NCI-H2107 (cell line): ENCODE measurements around the gene MADCAM1.
"Not testable (repeated sequence)": the region's sequence is repeated elsewhere in the genome, so short reads cannot be mapped to it uniquely, and the experiment has no call there.

Experiments used
- DNase-seq: peaks from one replicate; lab custom pipeline; 2025; lab: John Stamatoyannopoulos, UW

MADCAM1 gene

DNA sequence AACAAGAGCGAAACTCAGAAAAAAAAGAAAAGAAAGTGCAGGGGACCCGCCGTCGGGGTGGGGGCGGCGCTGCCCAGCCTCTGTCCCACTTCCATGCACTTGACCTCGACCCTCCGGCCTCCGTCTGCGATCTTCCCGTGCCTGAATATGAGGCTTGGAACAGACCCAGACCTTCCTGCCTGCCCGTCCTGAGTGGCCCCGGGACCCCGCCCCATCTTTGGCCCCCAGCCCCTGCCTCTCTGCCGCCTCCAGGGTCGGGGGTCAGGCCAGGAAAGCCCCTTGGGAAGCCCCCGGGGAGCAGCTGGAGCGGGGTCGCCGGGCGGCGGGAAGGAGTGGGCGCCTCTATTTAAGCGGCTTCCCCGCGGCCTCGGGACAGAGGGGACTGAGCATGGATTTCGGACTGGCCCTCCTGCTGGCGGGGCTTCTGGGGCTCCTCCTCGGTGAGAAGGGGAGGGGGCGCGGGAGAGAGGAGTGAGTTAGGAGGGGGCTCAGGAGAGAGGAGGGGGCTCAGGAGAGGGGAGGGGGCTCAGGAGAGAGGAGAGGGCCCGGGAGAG, at the start of gene MADCAM1:
Gene MADCAM1 (plus strand): TSS at position 375 of the 554 bp plus-strand sequence. CDS start 14 bp downstream, at position 389.
- no peak for DNase-seq

DNA sequence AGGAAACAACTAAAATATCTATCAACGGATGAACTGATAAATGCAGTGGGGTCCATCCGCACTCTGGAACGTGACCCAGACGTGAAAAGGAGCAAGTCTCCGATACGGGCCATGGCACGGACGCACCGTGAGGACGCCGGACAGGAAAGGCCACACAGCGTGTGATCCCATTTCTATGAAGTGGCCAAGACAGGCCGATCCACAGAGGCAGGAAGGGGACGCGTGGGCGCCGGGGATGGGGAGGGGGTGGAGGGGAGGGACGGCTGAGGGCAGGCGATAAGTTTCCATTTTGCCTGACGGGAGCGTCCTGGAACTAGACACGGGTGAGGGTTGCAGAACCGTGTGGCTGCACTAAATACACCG, 49.2 kb upstream of the MADCAM1 start:
- DNase-seq: no peak

DNA sequence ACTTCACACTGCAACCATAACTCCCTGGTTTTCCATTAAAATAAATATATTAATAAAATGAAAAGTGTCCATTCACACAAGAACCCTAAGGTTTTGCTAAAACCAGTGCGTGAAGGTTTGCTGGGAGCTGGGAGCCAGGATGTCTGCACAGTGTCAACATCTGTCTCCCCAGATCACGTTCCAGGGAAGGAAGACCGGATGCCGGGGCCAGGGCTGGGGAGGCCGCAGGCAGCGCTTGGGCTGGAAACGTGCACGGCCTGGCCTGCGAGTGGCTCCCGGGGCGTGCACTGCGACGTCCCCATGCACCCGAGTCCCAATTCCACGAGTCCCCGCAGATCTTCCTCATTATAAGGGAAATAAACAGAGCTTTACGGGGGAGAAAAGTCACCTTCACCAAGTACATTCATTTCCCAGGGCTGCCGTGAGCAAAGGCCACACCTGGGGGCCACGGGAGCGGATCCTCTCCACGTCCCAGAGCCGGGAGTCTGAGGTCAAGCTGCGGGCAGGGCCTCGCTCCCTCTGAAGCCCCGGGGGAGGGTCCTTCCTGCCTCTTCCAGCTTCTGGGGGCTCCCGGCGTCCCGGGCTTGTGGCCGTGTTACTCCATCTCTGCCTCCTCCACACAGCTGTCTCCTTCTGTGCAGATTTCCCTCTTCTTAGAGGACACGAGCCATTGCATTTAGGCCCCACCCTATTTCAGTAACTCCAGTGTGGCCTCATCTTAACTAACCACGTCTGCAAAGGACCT, 48.3 kb upstream of the MADCAM1 start:
- no peak for DNase-seq

DNA sequence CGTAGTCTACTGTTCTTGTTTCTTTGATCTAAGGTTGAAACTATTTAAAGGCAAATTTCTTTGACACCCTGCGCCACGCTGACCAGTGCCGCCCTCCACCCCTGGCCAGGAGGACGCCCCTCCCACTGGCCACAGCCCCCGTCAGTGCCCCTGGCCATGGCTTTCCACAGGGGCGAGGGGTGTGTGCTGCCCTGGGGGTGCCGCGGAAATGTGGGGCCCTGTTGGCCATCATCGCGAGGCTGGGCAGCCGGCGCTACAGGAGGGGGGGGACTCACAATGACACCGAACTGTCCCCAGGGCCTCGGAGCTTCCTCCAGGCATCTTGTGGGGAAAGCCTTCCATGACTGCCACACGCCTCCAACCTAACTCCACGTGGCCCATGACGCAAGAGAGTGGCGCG, 46.4 kb upstream of the MADCAM1 start:
- no peak for DNase-seq

DNA sequence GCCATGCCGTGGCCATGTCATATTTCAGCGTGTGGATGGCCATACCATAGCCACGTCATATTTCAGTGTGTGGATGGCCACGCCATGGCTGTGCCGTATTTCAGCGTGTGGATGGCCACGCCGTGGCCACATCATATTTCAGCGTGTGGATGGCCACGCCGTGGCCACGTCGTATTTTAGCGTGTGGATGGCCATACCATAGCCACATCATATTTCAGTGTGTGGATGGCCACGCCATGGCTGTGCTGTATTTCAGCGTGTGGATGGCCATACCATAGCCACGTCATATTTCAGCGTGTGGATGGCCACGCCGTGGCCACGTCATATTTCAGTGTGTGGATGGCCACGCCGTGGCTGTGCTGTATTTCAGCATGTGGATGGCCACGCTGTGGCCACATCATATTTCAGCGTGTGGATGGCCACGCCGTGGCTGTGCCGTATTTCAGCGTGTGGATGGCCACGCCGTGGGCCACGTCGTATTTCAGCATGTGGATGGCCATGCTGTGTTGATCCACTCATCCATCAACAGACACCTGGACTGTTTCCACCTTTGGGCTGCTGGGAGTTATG, 45.3 kb upstream of the MADCAM1 start:
- not testable (repeated sequence) for DNase-seq

DNA sequence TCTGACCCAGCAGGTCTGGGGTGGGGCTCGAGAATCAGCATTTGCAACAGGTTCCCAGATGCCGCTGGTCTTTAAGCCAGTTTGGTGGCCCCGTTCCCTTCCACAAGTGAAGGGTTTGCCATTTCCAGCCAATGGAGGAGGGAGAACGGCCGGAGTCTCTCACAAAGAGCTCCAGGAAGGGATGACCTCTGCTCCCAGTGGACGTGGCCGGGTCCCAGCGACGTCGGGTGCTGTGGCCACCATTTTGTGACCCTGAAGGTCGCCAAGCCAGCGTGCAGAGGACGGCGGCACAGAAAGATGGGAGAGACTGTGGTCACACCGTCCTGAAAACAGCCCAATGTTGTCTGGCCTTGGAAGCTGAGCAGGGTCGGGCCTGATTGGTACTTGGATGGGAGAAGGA, 43.5 kb upstream of the MADCAM1 start:
- no peak for DNase-seq

DNA sequence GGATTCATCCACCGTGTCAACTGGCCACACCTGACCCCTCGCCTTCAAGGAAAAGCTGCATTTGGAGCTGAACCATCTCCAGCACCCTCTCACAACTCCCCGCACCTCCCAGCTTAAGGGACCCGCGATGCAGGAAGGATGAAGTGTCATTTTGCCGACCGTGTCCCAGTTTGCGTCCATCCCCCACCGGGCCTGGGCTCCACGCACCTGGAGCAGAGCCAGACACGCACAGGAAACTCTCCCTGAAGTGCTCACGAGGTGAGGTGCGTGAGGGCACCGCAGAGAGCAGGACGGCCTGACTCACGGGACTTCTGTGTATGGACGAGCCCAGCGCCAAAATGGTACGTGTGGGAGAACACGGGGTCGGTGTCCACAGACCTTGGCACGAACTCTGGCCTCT, 42.7 kb upstream of the MADCAM1 start:
- DNase-seq: no peak

DNA sequence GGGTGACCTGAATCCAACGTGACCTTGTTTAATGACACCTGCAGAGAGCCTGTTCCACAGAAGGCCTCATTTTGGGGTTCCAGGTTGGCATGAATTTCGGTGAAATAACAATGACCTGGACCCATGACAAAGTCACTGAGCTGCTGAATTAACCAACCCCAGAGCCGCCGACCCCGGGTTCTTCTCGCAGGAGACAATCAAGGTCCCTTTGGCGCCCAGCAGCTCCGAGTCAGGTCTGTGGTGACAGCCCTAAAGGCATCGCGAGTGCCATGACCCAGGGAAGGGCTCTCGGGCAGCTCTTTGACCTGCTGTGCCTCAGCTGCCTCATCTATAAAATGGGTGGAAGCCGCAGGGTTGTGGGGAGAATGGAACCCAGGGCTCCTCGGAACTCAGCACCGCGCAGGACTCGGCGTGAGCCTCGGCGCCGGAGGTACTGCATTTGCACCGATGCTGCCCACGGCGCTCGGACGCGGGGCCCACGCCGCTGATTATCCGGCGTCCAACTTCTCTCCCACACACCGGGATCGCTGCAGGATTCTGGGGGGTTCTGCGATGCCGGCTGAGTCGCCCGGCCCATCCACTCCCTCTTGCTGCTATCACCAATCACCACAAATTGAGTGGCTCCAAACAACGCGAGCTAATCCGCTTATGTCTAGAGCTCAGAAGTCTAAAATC, 41.1 kb upstream of the MADCAM1 start:
- no peak for DNase-seq

DNA sequence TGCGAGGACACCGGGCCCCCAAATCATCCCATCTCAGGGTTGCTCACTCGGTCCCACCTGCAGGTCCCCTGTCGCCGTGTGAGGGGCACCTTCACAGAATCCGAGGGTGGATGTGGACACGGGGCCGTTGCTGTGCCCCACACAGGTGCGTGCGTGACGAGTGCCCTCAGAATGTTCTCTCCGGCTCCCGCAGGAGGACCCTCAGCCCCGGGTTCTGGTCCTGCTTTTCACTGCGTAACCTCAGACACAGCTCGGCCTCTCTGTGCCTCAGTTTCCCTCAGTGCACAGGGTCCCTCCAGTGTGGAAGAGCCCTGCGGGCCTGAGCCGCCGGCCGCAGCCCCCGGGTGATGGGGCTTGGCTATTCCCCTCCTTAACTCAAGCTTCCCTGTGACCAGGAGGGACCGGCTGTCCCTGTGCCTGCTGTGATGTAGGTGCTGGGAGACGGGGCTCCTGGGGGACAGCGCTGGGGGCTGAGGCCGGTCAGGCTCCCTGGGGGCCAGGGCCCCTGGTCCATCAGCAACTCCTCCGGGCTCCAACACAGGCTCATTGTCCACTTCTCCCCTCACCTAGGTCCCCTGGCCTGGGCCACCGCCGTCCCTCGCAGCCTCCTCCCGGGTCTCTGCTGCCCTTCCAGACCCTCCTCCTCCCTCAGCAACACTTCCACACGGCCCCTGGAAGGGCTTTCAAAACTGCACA, 40.3 kb upstream of the MADCAM1 start:
- no peak for DNase-seq

DNA sequence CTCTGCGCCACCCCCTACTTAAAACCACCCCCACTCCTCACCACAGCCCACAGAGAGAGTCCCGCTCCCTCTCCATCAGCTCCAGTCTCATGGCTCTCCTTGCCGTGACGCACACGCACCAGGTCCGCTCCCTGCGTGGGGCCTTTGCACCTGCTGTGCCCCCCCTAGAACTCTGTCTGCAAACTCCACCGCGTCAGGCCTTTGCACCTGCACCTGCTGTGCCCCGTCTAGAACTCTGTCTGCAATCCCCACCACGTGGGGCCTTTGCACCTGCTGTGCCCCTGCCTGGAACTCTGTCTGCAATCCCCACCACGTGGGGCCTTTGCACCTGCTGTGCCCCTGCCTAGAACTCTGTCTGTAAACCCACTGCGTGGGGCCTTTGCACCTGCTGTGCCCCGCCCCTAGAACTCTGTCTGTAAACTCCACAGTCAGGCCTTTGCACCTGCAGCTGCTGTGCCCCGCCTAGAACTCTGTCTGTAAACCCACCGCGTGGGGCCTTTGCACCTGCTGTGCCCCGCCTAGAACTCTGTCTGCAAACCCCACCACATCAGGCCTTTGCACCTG, 39.7 kb upstream of the MADCAM1 start:
- DNase-seq: no peak

DNA sequence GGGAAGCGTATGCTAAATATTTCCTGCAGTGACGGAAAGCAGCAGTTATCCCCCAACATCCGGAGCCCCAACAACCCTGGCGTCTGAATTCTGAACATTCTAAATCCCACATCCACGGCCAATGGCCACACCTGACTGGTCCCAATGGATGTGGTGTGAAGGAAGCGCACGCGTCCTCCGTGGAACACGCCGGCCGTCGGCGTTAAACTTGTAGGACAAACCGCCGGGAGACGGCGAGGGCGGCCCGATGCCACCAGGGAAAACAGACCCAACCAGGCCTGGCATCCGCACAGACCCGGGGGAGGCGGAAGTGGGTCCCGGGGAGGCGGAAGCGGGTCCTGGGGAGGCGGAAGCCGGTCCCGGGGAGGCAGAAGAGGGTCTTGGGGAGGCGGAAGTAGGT, 38.6 kb upstream of the MADCAM1 start:
- DNase-seq: no peak

DNA sequence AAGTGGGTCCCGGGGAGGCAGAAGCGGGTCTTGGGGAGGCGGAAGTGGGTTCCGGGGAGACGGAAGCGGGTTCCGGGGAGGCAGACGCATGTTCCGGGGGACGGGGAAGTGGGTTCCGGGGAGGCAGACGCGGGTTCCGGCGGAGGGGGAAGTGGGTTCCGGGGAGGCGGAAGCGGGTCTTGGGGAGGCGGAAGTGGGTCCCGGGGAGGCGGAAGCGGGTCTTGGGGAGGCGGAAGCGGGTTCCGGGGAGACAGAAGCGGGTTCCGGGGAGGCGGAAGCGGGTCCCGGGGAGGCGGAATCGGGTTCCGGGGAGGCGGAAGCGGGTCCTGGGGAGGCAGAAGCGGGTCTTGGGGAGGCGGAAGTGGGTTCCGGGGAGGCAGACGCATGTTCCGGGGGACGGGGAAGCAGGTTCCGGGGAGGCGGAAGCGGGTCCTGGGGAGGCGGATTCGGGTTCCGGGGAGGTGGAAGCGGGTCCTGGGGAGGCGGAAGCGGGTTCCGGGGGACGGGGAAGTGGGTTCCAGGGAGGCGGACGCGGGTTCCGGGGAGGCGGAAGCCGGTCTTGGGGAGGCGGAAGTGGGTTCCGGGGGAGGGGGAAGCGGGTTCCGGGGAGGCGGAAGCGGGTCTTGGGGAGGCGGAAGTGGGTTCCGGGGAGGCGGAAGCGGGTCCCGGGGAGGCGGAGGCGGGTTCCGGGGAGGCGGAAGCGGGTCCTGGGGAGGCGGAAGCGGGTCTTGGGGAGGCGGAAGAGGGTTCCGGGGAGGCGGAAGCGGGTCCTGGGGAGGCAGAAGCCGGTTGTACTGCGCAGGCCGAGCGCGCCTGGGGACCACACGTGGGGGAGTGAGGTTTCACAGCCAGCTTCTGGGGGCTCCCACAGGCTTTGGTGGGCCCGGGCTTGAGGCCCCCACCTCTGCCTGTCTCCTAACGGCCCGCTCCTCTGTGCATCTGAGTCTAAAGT, 37.9 kb upstream of the MADCAM1 start:
- DNase-seq: no peak

DNA sequence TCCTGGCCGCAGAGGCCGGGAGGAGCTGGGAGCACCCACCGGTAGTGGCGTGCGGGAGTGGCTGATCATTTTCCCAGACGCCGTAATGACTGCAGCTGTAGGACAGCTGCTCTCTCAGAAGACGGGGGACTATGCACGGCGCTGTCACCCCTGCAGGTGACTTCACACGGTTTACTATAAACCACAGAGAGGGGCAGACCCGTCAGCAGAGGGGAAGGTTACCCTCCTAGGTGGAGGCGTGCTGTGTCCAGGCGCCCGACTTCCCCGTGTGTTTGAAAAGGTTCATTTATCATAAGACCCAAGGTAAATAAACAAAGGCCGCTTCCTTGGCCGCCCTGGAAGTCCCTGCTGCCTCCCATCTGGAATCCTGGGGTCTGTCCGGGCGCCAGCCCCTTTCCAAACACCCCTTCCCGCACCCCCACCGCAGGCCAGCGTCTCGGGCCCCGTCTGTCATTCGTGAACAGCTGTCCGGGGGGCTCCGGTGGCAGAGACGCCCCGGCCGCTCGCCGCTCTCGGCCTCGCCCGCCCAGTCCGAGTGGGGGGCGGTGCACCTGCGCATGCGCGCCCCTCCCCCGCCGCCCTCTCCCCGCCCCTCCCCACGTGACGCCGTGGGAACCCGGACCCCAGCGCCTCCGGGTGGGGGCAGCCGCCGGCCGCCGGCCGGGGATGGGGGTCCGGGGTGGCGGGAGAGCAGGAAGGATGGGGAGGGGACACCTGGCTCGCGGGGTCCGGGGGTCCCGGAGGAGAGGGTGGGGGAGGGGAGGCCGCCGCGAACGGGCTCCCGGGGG, 36.4 kb upstream of the MADCAM1 start:
- peak; percentile 45 for DNase-seq

DNA sequence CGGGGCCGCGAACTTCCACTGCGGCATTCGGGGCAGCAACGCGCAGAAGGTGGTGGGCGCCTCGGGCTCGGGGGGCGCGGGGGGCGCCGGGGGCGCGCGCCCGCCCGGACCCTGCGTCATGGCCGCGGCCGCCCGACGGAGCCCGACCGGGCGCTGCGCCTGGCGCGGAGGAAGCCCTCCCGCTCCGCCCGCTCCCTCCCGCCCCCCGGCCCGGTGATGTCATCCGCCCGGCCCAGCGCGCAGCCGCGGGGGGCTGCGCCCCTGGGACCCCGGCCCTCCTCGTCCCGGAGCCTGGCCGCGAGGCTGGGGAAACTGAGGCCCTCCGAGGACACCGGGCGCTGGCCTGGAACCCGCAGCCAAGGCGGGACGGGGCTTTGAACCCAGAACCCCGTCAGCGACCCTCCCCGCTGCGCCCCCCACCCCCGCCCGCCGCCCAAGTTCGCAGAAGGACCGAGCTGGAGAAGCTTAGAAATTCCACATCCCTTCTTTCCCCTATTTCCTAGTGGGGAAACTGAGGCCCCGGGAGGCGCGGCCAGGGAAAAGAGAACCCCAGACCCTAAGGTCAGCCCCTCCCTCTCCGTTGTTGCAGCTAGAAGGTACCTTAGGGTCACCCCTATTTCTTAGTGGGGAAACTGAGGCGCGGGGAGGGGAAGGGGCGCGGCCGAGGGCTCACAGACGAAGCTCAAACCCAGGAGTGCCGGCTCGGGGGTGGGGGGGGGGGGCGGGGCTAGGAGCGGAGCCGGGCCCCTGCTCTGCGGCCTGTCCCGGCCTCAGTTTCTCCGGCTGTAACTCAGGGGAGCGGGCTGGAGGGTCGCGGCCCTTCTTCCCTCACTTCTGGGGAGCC, 35.2 kb upstream of the MADCAM1 start, which contains the start of gene SHC2:
Gene SHC2 (minus strand): TSS at position 157 of the 844 bp plus-strand sequence. CDS start 37 bp downstream, at position 120.
- DNase-seq: peak; percentile 12

DNA sequence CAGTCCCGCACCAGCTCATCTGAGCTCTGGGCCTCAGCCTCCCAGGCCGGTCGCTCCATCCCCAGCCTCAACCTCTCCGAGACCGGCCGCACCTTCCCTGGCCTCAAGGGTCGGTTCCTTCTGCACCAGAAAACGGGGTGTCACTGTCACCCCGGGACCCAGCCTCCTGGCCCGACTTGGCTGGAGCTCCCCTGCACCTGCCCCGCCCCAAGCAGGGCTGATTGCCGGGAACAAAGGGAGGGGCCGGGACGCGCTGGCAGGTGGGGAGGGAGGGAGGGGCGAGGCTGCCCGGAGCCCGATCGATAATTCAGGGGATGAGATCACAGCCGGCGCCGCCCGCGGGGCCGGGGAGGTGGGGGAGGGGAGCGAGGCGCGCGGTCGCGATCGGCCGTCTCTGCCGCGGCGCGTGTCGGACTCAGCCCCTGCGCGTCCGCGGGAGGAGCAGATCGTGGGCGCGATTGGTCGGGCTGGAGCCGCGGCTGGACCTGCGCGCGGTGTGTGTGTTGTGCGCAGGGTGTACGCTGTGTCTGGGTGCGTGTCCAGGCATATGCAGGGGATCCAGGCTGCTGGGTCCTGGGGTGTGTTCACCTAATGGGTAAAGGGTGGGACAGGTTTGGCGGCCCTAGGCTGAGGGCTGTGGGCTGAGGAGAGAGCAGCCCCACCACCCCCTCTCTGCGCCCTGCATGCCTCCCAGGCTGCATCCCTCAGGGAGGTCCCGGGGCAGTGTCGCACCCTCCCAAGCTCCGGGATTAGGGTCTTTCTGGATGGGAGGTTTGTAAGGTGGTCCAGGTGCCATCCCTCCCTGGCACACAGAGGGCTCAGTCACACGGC, 34.4 kb upstream of the MADCAM1 start:
- peak; percentile 74 for DNase-seq

DNA sequence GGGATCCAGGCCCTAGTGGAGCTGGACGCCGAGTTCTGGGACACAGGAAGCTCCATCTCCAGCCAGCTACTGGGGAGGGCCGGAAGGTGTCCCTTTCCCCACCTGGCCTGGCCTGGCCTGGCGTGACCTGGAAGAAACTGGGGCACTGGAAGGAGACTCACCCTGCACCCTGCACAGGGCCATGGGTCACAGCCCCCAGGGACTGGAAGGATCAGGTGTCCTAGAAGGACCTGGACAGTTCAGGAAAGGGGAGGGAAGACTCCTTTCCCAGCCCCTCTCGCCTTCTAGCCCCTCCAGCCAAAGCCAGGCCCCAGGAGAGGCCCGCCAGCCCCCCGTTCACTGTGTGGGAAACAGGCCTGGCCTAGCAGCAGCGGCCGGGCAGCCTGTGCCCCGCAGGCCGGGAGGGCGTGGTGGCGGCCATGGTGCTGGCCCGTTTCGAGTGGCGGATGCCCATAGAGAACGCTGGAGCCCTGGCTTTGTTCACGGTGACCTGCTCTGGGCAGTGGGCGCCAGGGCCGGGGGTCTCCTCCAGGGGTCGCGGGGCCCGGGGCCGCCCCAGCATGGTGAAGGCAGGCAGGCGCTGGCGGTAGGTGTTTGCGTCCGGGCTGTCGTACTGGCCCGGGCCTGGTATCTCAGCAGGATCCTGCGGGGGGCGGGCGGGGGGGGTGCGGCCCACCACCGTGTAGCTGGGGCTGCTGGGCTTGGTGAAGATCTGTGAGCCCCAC, 32.6 kb upstream of the MADCAM1 start:
- DNase-seq: no peak

DNA sequence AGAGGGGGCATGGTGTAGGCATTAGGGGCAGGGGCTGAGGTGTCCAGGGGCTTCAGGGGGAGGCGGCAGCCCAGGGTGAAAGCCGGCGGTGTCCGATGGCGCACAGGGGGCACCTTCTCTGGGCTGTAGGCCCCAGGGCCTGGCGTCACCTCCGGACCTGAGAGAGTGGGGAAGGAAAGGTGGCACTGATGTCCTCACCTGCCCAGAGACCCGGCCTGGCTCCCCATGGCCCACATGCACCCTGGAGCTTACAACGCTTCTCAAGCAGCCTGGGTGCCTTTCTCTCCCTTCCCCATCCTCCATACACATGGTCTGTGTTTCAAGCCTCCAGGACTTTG, 32.1 kb upstream of the MADCAM1 start:
- no peak for DNase-seq
